ENCODE results near the gene CFAP47.
"Not testable (repeated sequence)": the region's sequence is repeated elsewhere in the genome, so short reads cannot be mapped to it uniquely, and the experiment has no call there.

CFAP47 gene

GRCh38 chrX:35890699-35891098, 28.8 kb upstream of the CFAP47 start:
- Histone ChIP-seq H4K12ac (ENCODE audit: low read depth, low read length) (no peak overlapping the region), H2BK12ac (ENCODE audit: low read length) (no peak overlapping the region), H2AK5ac (ENCODE audit: low read length) (no peak overlapping the region), H3K23ac (ENCODE audit: low read length) (no peak overlapping the region), H3K79me1 (ENCODE audit: low read length) (no peaks in the 10 kb centered on the region), H3K27me3 (ENCODE audit: insufficient read depth, low read length) (no peaks in the 10 kb centered on the region), H3K9ac (ENCODE audit: low read length) (no peak overlapping the region), H4K8ac (ENCODE audit: low read depth, low read length) (no peak overlapping the region), H2BK5ac (ENCODE audit: low read depth, low read length, poor library complexity) (no peak overlapping the region), H3K4me1 (ENCODE audit: control insufficient read depth in 1 of 2, insufficient read depth in 2 of 2, low read length in 2 of 2) (no peaks in the 10 kb centered on the region), H3K4me2 (ENCODE audit: low read length) (no peak overlapping the region), H2BK120ac (ENCODE audit: insufficient read depth, low read length, poor library complexity) (no peak overlapping the region), H3K36me3 (ENCODE audit: control insufficient read depth in 1 of 2, insufficient read depth in 2 of 2, low read length in 2 of 2) (no peaks in the 10 kb centered on the region), H4K91ac (ENCODE audit: low read depth, low read length) (no peak overlapping the region), H3K27ac (ENCODE audit: low read depth, low read length) (no peak overlapping the region), H3K79me2 (ENCODE audit: control insufficient read depth, insufficient read depth, low read length, poor library complexity) (no peaks in the 10 kb centered on the region), H3K18ac (ENCODE audit: low read length) (no peak overlapping the region), H3K14ac (ENCODE audit: low read length) (no peak overlapping the region), H3K9me3 (ENCODE audit: insufficient read depth, low read depth, low read length) (no peaks in the 10 kb centered on the region), H3K4me3 (ENCODE audit: low read depth, low read length) (no peak overlapping the region), H3K4ac (ENCODE audit: low read depth, low read length) (no peak overlapping the region), H2AFZ (ENCODE audit: insufficient read depth, low read length, poor library complexity) (no peak overlapping the region)
- no CpG with 5 or more reads among the region's 9 CpGs for WGBS (ENCODE audit: extremely low coverage, insufficient coverage, insufficient read length)
- DNase-seq = peak; percentile 30 to 79

- not testable (repeated sequence) for H2BK120ac ChIP-seq (ENCODE audit: insufficient read depth, low read length, poor library complexity); H3K9me3 ChIP-seq (ENCODE audit: insufficient read depth, low read depth, low read length); H3K4me1 ChIP-seq (ENCODE audit: control insufficient read depth in 1 of 2, insufficient read depth in 2 of 2, low read length in 2 of 2); H3K4me2 ChIP-seq (ENCODE audit: low read length); H3K18ac ChIP-seq (ENCODE audit: low read length); H3K9ac ChIP-seq (ENCODE audit: low read length); H3K79me2 ChIP-seq (ENCODE audit: control insufficient read depth, insufficient read depth, low read length, poor library complexity); DNase-seq; H3K79me1 ChIP-seq (ENCODE audit: low read length); H2AFZ ChIP-seq (ENCODE audit: insufficient read depth, low read length, poor library complexity); H4K12ac ChIP-seq (ENCODE audit: low read depth, low read length); H2AK5ac ChIP-seq (ENCODE audit: low read length); H2BK5ac ChIP-seq (ENCODE audit: low read depth, low read length, poor library complexity); H3K14ac ChIP-seq (ENCODE audit: low read length); H4K91ac ChIP-seq (ENCODE audit: low read depth, low read length); H2BK12ac ChIP-seq (ENCODE audit: low read length); H3K4ac ChIP-seq (ENCODE audit: low read depth, low read length); H3K23ac ChIP-seq (ENCODE audit: low read length); H3K4me3 ChIP-seq (ENCODE audit: low read depth, low read length); H3K27me3 ChIP-seq (ENCODE audit: insufficient read depth, low read length); H3K36me3 ChIP-seq (ENCODE audit: control insufficient read depth in 1 of 2, insufficient read depth in 2 of 2, low read length in 2 of 2); H3K27ac ChIP-seq (ENCODE audit: low read depth, low read length); H4K8ac ChIP-seq (ENCODE audit: low read depth, low read length)
- no CpG with 5 or more reads among the region's 6 CpGs for WGBS (ENCODE audit: extremely low coverage, insufficient coverage, insufficient read length)
These were observed 67.3 kb downstream of the CFAP47 start for GRCh38 chrX:35986816-35987215.

- Histone ChIP-seq H2BK120ac (ENCODE audit: insufficient read depth, low read length, poor library complexity) (no peak overlapping the region), H2BK5ac (ENCODE audit: low read depth, low read length, poor library complexity) (no peak overlapping the region), H2BK12ac (ENCODE audit: low read length) (no peak overlapping the region), H3K79me2 (ENCODE audit: control insufficient read depth, insufficient read depth, low read length, poor library complexity) (no peaks in the 10 kb centered on the region), H3K14ac (ENCODE audit: low read length) (no peak overlapping the region), H4K12ac (ENCODE audit: low read depth, low read length) (no peak overlapping the region), H3K18ac (ENCODE audit: low read length) (no peak overlapping the region), H3K27me3 (ENCODE audit: insufficient read depth, low read length) (no peaks in the 10 kb centered on the region), H3K9ac (ENCODE audit: low read length) (no peak overlapping the region), H4K8ac (ENCODE audit: low read depth, low read length) (no peak overlapping the region), H3K79me1 (ENCODE audit: low read length) (no peaks in the 10 kb centered on the region), H3K9me3 (ENCODE audit: insufficient read depth, low read depth, low read length) (no peaks in the 10 kb centered on the region), H3K4ac (ENCODE audit: low read depth, low read length) (no peak overlapping the region), H4K91ac (ENCODE audit: low read depth, low read length) (no peak overlapping the region), H2AFZ (ENCODE audit: insufficient read depth, low read length, poor library complexity) (no peak overlapping the region), H3K4me2 (ENCODE audit: low read length) (no peak overlapping the region), H3K4me1 (ENCODE audit: control insufficient read depth in 1 of 2, insufficient read depth in 2 of 2, low read length in 2 of 2) (no peaks in the 10 kb centered on the region), H3K23ac (ENCODE audit: low read length) (no peak overlapping the region), H3K36me3 (ENCODE audit: control insufficient read depth in 1 of 2, insufficient read depth in 2 of 2, low read length in 2 of 2) (no peaks in the 10 kb centered on the region), H2AK5ac (ENCODE audit: low read length) (no peak overlapping the region), H3K27ac (ENCODE audit: low read depth, low read length) (no peak overlapping the region), H3K4me3 (ENCODE audit: low read depth, low read length) (no peak overlapping the region)
- DNase-seq = no peak
- WGBS (ENCODE audit: extremely low coverage, insufficient coverage, insufficient read length) = no CpG with 5 or more reads among the region's 5 CpGs
These were observed 87.7 kb downstream of the CFAP47 start for GRCh38 chrX:36007207-36007606.

- WGBS (ENCODE audit: extremely low coverage, insufficient coverage, insufficient read length) = no CpG with 5 or more reads among the region's 7 CpGs
- H3K23ac ChIP-seq (ENCODE audit: low read length) = no peak overlapping the region
- H2BK120ac ChIP-seq (ENCODE audit: insufficient read depth, low read length, poor library complexity) = no peak overlapping the region
- no peak overlapping the region for H3K18ac ChIP-seq (ENCODE audit: low read length)
- H3K4me2 ChIP-seq (ENCODE audit: low read length) = no peak overlapping the region
- H3K4me3 ChIP-seq (ENCODE audit: low read depth, low read length) = no peak overlapping the region
- no peak overlapping the region for H3K14ac ChIP-seq (ENCODE audit: low read length)
- H3K36me3 ChIP-seq (ENCODE audit: control insufficient read depth in 1 of 2, insufficient read depth in 2 of 2, low read length in 2 of 2) = no peaks in the 10 kb centered on the region
- H2BK12ac ChIP-seq (ENCODE audit: low read length) = no peak overlapping the region
- H3K27ac ChIP-seq (ENCODE audit: low read depth, low read length) = no peak overlapping the region
- H4K12ac ChIP-seq (ENCODE audit: low read depth, low read length) = no peak overlapping the region
- H3K79me2 ChIP-seq (ENCODE audit: control insufficient read depth, insufficient read depth, low read length, poor library complexity) = no peaks in the 10 kb centered on the region
- H4K91ac ChIP-seq (ENCODE audit: low read depth, low read length) = no peak overlapping the region
- H4K8ac ChIP-seq (ENCODE audit: low read depth, low read length) = no peak overlapping the region
- H3K9ac ChIP-seq (ENCODE audit: low read length) = no peak overlapping the region
- H2AFZ ChIP-seq (ENCODE audit: insufficient read depth, low read length, poor library complexity) = no peak overlapping the region
- no peaks in the 10 kb centered on the region for H3K4me1 ChIP-seq (ENCODE audit: control insufficient read depth in 1 of 2, insufficient read depth in 2 of 2, low read length in 2 of 2)
- no peaks in the 10 kb centered on the region for H3K9me3 ChIP-seq (ENCODE audit: insufficient read depth, low read depth, low read length)
- H3K27me3 ChIP-seq (ENCODE audit: insufficient read depth, low read length) = no peaks in the 10 kb centered on the region
- H3K79me1 ChIP-seq (ENCODE audit: low read length) = no peaks in the 10 kb centered on the region
- no peak overlapping the region for H2BK5ac ChIP-seq (ENCODE audit: low read depth, low read length, poor library complexity)
- no peak overlapping the region for H2AK5ac ChIP-seq (ENCODE audit: low read length)
- H3K4ac ChIP-seq (ENCODE audit: low read depth, low read length) = no peak overlapping the region
- DNase-seq = no peak
These were observed 99.6 kb downstream of the CFAP47 start for GRCh38 chrX:36019125-36019524.

Measured in trophoblast cell (in vitro differentiated cells and primary cell).